GM21529 (cell line): ENCODE measurements around the gene VPS26B.
"Not testable (repeated sequence)": the region's sequence is repeated elsewhere in the genome, so short reads cannot be mapped to it uniquely, and the experiment has no call there.

ENCODE experiments used
- ATAC-seq: cut with Tn5 transposase; IDR thresholded peaks from one replicate; pipeline ENCODE4 v1.9.1; 2021; ENCODE audit not compliant: unreplicated experiment

VPS26B gene

DNA sequence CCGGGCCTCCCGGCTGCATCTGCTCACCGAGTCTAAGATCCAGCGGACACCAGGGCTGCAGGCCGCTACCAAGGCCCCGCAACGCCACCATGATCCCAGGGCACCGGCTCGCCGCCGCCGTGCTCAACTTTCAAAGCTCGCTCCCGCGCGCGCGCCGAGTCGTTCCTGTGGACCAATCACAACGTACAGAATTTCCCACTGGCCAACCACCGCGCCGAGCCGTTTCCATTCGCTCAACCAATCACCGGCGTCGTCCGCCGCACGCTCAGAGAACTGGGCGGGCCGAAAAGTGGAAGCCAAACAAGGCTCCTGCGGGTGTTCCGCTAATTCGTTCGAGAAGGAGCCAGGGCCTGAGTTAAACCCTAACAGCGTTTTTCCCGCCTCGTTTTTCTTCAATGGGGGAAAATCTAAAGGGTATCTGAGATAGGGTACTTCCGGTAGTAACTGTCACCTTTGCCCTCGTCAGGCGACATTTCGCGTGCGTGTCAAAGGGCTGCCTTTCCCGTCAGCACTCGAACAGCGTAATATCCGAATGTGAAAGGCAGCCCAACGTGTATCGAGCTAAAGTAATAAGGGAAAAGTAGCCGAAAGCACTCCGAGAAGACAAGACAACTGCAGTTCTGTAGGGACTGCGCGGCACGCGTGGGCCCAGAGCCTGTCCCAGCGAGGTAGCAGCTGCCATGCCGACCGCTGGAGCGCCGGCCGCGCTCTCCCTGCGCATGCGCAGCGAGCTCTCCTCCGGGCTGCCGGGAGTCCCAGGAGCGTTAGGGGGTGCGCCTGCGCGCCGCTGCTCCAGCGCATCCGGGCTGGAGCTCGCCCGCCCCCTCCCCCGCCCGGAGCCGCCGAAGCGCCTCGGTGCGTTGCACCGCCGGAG is at the start of gene VPS26B, which contains the start of gene NCAPD3:
Gene VPS26B (plus strand): TSS at position 836 of the 874 bp plus-strand sequence. CDS start 452 bp downstream, outside the sequence.
Gene NCAPD3 (minus strand): TSS at position 132 of the 874 bp plus-strand sequence. CDS start 41 bp downstream, at position 91.
- peak; percentile 75 for ATAC-seq

DNA sequence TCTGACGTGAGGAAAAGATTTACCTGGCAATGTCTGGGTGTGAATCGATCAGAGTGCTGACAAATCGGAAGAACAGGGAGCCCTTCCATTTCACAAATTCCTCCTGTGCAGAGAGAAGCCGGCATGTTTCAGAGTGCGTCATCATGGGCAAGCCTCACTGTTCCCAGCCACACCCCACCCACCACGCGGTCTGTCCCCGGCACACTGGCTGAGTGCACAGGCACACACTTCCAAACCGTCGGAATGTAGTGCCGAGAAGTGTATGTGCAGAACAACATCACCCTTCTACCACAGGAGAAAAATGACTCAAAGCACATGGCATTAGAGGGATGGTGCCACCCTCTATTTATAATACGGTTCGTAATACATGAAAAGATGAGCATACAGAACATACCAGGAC is 48.2 kb upstream of the VPS26B start:
- ATAC-seq, result no peak

DNA sequence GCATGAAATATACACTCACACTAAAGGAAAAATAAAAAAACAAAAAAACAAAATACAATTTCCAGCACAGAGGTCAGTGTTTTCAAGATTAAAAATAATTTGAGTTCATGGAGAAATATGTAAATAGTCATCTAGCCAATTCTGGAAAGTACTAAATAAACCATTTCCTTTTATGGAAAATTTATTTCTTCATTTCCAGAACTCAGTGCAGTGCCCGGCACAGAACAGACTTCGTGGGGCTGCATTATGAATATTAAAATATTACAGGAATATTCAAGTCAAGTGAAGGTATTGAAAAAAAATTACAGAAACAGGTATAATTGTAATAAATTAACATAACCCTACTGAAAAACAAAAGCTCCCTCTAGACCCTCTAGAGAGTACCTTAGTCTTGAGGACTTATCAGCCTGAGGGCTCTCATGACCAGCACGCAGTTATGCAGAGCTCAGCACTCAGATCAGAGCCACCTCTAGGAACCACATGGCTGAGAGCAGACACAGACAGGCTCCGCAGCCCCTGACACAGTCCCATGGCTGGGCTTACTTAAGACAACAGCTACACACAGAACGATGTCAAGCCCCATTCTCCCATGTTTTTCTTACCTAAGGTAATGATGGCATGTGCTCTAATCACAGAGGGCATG is 46.3 kb upstream of the VPS26B start:
- no peak for ATAC-seq

DNA sequence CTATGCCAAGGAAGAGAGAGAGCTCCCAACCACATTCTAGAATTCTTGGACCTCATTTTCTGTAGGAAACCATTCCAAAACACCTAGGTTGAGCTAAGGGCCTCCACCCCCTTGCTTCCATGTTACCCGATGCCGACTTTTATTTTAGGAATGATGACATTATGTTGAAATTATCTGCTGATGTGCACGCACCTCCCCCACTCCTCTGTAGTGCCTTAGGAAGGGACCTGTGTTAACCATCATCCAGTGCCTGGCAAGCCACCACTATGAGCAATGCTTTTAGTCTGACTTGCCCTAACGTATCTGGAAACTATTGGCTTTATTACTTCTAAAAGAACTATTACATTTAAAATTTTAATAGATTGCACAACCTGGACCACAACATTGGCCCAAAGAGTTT is 42.8 kb upstream of the VPS26B start:
- ATAC-seq, result no peak

DNA sequence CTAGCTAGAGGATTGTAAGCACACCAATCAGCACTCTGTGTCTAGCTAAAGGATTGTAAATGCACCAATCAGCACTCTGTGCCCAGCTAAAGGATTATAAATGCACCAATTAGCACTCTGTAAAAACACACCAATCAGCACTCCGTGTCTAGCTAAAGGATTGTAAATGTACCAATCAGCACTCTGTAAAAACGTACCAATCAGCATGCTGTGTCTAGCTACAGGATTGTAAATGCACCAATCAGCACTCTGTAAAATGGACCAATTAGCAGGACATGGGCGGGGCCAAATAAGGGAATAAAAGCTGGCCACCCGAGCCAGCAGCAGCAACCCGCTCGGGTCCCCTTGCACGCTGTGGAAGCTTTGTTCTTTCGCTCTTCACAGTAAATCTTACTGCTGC is 36.4 kb upstream of the VPS26B start:
- ATAC-seq, result not testable (repeated sequence)

DNA sequence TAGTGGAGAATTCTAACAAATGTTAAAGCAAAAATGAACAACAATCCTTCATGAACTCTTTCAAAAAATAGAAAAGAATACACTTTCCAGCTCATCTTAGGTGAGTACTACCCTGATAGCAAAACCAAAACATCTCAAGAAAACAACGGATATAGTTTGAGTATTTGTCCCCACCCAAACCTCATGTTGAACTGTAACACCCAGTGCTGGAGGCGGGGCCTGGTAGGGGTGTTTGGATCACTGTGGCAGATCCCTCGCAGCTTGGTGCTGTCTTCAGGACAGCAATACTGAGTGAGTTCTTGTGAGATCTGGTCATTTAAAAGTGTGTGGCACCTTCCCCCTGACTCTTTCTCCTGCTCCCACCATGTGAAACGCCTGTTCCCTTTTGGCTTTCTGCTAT is 27.7 kb upstream of the VPS26B start:
- ATAC-seq, result no peak

DNA sequence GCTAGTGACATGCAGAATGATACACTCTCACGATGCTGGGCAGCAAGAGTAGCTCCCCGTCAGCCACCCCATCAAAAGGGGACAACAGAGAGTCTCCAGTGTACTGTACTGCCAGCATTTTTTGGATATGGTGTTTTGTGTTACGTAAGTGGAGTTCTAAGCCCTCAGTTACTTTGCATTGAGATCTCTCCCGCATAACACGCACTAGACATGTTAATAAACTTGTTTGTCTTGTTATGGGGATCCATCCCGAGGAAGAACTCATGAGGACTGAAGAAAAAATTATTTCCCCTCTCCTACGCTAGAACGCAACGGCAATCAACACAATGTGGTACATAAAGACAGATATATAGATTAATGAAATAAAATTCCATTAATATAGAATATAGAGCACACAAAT is 24.9 kb upstream of the VPS26B start:
- no peak for ATAC-seq

DNA sequence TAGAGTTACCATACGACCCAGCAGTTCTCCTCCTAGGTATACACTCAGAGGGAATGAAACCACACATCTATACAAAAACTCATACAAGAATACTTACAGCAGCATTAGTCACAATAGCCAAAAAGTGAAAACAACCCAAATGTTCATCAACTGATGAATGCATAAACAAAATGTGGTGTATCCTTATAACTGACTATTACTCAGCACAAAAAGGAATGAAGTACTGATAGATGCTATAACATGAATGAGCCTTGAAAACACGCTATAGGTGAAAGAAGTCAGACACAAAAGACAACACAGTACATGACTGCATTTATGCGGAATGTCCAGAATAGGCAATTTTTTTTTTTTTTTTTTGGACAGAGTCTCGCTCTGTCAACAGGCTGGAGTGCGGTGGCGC is 23.8 kb upstream of the VPS26B start:
- ATAC-seq, result no peak

DNA sequence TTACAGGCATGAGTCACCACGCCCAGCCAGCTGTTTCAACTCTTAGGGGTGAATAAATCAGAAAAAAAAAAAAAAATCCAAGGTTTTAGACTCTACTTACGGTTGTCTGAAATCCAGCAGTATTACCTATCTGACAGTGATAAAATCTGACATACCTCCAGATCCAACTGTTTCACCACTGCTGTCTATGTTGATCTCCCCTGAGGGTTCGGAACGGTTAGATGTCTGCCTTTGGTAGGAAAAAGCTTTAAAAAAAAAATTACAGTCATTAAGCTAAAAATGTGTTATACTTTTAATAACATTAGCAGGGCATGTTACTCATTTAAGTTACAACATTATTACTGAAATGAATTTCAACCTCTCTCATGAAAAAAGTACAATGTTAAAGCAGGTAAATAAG is 21.8 kb upstream of the VPS26B start:
- no peak for ATAC-seq

DNA sequence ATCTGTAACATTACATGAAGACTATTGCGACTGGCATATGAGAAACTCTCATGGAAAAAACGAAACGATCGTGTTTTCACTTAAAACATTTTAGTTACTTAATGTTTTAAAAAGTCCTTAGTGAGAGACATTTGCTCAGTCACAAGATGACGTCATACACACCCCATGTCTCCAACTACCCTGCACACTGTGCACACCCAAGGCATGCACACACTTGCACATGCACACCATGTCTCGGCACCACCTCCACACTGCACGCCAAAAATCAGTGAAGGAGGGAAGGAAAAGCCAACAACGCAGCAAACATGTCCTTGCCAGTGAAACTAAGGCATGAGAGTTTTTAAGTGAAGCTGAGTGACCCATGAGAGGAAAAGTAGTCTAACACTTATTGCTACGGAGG is 18.7 kb upstream of the VPS26B start:
- ATAC-seq, result no peak

DNA sequence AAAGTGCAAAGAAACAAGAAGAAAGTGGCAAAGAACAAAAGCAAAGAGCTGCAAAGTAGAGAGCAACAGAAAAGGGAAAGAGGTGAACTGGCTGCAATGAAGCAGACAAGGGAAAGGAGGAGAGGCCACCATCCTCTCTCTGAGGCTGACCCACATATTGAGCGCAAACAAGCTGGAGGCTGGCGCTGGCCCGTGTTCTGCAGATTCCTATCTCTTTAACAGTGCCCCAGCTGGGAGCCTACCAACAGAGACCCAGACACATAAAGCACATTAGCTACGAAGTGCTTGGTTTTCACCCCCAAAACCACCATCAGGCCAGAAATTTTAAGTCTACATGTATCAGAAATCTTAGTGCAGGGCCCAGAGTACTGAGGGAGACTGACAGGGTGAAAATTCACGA is 18.3 kb upstream of the VPS26B start:
- no peak for ATAC-seq

DNA sequence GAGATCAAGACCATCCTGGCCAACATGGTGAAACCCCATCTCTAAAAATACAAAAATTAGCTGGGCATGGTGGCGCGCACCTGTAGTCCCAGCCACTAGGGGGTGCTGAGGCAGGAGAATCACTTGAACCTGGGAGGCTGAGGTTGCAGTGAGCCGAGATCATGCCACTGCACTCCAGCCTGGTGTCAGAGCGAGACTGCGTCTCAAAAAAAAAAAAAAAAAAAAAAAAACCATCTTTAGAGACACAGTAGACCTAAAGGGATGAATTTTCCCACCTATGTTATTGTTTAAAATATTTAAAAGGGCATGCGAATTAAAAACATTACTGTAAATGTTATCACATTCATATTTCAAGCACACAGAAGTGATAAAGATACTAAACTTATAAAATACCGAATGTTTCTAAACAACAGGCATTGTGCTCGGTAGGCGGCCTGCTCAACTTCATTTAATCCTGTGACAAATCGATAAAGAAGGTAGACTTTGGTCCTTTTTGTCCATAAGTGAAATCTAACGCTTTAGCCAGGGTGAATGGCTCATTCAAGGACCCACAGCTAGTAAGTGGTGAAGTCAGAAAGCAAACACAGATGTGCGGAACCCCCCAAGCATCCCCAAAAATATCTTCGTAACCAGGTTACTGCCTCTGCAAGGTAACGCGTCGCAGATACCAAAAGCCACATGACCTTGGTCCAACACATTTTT is 16.8 kb upstream of the VPS26B start:
- ATAC-seq, result no peak

DNA sequence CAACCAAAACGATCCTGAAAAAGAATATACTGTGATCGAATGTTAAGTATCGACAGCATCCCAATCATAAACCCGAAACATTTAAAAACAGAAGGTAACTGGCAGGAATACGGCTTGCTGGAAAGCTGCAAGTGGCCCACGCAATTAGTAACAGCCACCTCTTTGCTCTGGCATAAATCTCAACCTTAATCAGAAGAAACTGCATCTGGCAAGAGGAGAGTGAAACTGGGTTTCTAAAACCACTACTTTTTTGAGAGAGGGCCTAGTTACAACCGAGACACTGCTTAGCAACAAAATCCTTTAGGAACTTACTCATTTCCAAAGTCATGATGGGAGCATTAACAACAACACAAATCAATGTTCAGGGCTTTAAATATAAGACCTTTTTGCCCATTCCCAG is 8.6 kb upstream of the VPS26B start:
- ATAC-seq, result no peak

DNA sequence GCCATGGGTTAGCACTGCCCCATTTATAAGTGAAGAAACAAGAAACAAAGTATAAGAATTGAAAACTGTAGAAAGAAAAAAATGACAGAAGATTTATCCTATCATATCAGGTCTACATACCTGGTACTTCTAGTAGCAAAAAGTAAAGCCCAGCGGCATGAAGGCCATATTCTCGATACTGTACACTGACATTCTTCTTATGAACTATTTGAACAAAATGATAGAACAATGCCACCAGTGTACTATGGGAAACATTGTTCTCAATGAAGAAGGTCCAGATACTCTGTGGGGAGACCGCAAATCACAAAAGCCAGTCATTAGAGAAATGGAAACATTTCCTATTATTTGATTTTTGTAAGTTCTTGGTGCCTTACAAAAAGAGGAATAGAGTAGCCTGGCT is 7.7 kb upstream of the VPS26B start:
- ATAC-seq, result no peak

DNA sequence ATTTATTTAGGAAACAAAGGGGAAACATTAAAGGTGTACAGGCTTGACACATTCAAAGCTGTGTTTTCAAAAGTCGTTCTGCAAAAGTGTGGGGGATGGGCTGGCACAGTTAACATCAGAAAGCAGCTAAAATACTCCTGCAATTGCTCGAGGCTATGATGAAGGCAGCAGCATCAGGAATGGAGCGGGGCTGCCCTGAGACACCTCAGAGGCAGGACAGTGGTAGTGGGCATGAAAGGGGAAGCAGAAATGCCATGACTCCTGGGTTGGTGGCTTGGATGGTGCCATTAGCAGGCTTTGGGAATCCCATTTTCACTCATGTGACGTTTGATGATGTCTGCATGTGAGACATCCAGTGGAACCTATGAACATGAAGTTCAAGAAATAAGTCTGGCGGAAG is 1.4 kb upstream of the VPS26B start:
- no peak for ATAC-seq

DNA sequence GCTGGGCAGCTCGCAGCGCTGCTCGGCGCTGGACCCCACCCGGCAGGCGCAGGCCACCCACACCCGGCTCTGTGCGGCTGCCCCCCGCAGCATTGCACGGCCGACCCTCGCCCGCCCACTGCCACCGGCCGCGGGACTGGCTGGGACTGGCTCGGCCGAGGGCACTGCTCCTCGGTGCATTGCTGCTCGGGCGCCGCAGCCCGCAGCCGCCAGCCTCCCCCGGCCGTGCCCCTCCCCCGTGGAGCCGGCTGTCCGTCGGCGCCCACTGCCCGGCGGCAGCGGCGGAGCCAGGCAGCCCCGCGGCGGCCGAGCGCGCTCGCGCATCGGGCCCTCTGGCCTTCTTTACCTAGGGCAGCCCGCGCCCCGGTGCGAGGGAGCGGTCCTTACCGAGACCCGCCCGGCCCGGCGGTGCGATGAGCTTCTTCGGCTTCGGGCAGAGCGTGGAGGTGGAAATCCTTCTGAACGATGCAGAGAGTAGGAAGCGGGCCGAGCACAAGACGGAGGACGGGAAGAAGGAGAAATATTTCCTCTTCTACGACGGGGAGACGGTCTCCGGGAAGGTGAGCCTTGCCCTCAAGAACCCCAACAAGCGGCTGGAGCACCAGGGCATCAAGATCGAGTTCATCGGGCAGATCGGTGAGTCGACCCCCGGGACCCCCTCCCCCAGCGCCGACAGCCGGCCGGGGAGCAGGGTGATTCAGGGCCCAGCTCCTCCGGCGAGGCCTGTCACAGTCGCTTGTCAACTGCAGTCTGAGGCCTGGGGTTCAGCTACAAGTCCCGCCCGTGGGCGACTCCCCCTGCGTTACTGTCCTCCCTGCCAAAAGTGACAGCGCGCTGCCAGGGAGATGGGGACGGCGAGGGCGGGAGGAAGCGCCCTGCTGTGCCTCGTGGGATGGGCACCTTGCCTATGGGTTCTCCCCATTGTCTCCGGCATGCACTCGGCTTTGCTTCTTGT is 516 bp downstream of the VPS26B start:
- peak; percentile 15 for ATAC-seq

DNA sequence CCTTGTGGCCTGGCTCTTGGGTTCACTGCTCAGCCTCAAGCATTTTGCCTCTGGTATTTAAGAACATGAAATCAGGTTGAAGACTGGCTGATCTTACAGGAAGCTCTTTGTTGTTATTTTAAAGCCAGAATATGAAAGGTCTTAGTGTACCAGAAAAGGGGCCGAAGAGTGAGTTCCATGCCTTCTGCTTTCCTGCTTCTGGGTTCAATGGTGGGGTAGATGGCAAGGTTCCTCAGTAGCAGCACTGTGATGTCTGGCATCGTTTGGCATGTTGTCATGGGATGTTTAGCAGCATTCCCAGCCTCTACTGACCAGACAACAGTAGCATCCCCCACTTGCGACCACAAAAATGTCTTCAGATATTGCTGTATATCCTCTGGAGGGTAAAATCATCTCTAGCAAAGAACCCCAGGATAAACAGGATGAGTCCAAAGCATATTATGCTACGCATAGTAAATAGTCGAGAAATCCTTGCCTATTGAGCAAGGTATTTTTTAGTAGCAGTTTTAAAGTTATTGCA is 2.4 kb downstream of the VPS26B start:
- no peak for ATAC-seq

DNA sequence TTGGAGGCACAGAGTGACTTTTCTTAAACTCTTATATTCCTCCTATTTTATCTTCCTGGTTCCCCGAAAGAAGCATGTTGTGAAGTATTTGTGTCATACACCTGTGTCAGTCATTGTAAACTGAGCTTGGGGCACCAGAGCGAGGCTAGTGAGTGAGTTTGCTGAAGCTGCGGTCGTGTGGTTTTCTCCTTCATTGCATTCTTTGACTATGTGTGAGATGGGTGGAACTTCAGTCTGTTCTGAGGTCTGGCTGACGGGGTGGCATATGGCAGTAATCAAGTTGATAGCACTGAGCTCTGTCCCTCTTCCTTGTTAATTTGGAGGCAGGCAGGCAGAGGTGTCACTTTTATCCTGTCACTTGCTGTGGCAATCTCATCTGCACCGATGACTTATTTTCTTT is 4.2 kb downstream of the VPS26B start:
- ATAC-seq, result peak; percentile 57

DNA sequence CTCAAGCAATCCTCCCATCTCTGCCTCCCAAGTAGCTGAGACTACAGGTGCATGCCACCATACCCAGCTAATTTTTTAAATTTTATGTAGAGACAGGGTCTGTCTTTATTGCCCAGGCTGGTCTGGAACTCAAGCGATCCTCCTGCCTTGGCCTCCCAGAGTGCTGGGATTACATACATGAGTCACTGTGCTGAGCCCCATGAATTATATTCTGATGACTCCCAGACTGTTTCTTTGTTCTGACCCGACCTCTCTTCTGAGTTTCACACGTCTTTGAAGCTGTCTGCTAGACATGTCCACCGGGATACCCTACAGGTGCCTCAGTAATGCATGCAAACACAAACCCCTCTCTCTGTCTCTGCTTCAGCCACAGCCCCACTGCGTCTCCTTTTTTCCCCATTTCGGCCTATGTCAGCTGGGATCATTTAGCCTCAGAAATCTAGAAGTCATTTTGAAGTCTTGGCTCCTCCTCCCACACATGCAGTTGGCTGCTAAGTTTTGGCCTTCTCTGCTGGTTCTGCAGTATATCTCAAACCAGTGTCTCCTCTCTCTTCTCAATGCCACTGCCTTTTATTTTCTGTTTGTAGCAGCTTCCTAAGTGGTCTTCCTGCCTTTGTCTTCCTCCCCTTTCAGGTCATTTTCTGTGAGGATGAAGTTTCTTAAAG is 4.8 kb downstream of the VPS26B start:
- no peak for ATAC-seq

DNA sequence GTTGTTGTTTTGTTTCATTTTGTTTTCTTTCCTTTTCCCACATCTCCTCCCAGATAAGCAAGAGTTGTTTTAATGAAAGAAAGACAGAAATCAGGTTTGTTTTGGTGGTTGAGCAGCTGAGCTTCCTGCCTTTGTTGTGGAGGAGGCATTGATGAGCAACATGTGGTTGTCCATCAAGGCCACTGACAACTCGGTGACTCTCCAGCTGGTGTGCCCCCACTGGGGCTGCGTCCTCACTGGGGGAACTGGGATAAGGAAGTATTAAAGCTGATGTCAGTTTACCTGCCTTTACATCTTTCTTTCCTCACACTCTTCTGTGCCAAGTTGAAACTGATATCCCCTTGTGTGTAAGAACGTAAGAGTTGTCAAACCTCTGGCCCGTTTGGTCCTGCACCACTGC is 5.9 kb downstream of the VPS26B start:
- no peak for ATAC-seq
